Astrocyte of the spinal cord (primary cell): ENCODE measurements around the gene HSP90AA1.

Experiments
- DNase-seq: peaks from one replicate; pipeline ENCODE4 v3.0.0; 2011; ENCODE audit warnings: low read depth, low spot score
- H3K4me3 ChIP-seq: 2 replicates; pipeline ENCODE4 v1.5.1; 2011; ENCODE audit warnings: low read depth, mild to moderate bottlenecking, low read length, moderate library complexity
- in situ Hi-C: cut with HindIII; loops from 2 replicates; pipeline ENCODE4 v1.10.0; 2017; ENCODE audit warnings: low sequenced_read_pairs
- TF ChIP-seq, protein P1 (sequence below): IDR thresholded peaks from 2 replicates; pipeline ENCODE4 v1.5.1; 2012; ENCODE audit warnings: low read depth, mild to moderate bottlenecking, low read length, inconsistent platforms

Gene HSP90AA1

DNA sequence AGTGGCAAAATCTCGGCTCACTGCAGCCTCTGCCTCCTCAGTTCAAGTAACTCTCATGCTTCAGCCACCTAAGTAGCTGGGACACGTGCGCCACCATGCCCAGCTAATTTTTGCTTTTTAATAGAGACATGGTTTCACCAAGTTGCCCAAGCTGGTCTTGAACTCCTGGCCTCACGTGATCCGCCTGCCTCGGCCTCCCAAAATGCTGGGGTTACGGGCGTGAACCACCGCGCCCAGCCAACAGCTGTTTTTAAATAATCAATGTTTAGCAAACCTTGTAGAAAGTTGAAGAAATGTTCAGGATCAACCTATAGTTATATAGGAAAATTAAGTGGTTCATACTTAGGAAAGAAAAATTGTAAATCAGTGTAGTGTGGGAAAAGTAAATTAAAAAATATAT lies 6.0 kb upstream of the HSP90AA1 start:
- in situ Hi-C loops, result no loop called here
- no peak for DNase-seq
- no peak overlapping the region for H3K4me3 ChIP-seq
- TF ChIP-seq, protein P1, sequence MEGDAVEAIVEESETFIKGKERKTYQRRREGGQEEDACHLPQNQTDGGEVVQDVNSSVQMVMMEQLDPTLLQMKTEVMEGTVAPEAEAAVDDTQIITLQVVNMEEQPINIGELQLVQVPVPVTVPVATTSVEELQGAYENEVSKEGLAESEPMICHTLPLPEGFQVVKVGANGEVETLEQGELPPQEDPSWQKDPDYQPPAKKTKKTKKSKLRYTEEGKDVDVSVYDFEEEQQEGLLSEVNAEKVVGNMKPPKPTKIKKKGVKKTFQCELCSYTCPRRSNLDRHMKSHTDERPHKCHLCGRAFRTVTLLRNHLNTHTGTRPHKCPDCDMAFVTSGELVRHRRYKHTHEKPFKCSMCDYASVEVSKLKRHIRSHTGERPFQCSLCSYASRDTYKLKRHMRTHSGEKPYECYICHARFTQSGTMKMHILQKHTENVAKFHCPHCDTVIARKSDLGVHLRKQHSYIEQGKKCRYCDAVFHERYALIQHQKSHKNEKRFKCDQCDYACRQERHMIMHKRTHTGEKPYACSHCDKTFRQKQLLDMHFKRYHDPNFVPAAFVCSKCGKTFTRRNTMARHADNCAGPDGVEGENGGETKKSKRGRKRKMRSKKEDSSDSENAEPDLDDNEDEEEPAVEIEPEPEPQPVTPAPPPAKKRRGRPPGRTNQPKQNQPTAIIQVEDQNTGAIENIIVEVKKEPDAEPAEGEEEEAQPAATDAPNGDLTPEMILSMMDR, result no peak

DNA sequence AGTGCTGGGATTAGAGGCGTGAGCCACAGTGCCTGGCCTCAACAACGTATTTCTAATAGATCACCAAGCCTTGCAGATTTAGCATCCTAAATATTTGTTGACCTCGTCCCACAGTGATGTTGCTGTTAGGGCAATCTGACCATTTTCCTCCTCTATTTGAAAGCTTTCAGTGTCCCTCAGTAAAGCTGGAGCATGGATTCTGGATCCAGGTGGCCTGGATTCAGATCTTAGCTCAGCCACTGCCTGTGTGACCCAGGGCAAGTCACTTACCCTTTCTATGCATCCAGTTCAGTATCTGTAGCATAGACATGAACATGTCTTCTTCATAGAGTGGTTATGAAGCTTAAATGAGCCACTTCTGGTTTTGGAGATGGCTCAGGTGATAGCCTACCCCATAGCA lies 3.9 kb upstream of the HSP90AA1 start:
- in situ Hi-C loops, result no loop called here
- TF ChIP-seq, protein P1, result no peak
- DNase-seq, result no peak
- H3K4me3 ChIP-seq, result no peak overlapping the region

DNA sequence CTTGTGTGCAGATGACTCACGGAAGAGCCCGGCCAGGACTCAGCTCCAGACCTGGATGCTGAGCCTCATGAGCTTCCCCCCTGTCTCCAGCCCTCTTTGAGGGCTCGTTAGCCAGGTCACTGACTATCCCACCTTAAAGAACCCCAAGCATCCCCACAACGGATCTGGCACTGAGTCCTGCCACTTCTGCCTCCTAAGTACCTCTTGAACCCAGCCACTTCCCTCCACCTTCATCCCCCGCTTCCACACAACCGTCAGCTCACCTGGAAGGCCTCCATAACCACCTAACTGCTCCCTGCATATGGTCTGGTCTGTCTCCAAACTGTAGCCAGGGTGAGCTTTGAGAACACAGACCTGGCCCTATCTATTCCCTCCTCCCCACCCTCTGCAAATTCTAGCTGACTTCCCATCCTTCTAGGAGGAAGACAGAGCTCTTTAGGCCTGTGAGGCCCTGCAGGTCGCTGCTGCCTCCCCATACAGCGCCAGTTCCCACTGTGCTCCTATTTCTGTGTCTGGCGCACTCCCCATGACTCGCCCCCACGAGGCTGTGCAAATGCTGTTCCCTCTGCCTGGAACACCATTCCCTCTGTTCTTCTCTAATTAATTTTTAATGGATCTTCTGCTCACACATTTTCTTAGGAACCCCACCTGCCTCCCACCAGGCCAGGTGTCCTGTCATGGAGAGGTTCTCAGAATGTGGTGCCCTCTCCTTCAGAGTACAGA lies 2.9 kb upstream of the HSP90AA1 start:
- DNase-seq, result no peak
- in situ Hi-C loops, result no loop called here
- no peak overlapping the region for H3K4me3 ChIP-seq
- TF ChIP-seq, protein P1, result no peak

DNA sequence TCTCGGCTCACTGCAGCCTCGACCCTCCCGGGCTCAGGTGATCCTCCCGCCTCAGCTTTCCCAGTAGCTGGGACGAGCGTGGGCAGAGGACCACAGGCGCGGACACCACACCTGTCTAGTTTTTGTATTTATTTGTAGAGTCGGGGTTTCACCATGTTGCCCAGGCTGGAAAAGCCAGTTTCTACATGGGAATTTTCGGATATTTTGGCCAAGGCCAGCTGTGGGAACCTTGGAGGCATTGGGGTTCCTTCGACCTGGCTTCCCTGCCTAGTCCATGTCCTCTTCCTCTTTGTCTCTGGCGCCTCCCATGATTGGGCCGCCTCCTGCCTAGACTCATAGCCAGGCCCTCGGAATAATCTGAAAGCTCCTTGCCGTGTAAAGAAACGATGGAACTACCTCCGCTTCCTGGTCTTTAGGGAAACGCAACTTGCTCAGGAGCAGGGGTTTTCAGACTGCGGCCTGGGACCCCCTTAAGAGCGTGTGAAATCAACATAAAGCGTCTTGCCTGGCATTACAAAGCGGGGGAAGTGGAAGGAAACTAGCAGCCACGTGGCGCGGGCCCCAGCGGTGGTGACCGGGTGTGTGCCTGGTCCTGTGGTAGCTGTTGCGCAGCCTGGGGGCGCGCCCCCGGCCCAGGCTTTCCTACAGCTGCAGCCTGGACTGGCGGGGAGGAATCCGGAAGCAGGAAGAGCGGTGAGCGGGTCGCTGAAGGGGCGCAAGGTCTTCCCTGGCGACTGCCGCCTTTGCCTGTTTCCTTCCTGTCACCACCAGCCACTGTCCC lies 1.4 kb upstream of the HSP90AA1 start:
- in situ Hi-C loops, result no loop called here

DNA sequence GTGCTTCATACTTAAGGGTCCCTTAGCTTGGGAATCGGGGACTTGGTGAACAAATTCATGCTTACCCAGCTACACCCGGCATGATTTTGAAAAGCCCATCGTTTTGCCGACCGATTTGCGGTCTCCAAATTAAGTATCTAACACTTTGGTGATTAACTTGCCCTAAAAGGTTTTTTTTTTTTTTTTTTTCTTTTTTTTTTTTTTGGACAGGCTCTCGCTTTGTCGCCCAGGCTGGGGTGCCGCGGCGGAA lies 843 bp upstream of the HSP90AA1 start:
- no peak for DNase-seq
- TF ChIP-seq, protein P1, result no peak
- in situ Hi-C loops, result no loop called here
- H3K4me3 ChIP-seq, result peak overlapping the region; percentile 52

More for the DNA sequence above, 1.4 kb upstream of the HSP90AA1 start:
- no peak for DNase-seq
- peak overlapping the region; percentile 52 for H3K4me3 ChIP-seq
- TF ChIP-seq, protein P1, result no peak

DNA sequence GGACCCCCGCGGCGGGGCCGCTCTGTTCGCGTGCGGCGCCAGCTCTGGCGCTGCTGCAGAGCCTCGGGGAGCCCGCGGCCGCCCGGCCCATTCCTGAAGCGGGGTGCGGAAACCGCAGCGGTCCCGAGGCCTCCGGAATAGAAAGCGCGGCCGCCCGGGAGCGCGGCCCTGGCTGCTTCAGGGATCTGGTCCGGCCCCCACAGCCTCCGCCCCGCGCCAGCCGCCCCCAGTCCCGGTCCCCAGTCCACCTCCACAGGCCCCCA lies 204 bp downstream of the HSP90AA1 start:
- H3K4me3 ChIP-seq, result peak overlapping the region; percentile 80
- in situ Hi-C loops, result no loop called here
- no peak for DNase-seq
- TF ChIP-seq, protein P1, result no peak
